ENCODE data around the gene CCDC80.

The CCDC80 gene, protein sequence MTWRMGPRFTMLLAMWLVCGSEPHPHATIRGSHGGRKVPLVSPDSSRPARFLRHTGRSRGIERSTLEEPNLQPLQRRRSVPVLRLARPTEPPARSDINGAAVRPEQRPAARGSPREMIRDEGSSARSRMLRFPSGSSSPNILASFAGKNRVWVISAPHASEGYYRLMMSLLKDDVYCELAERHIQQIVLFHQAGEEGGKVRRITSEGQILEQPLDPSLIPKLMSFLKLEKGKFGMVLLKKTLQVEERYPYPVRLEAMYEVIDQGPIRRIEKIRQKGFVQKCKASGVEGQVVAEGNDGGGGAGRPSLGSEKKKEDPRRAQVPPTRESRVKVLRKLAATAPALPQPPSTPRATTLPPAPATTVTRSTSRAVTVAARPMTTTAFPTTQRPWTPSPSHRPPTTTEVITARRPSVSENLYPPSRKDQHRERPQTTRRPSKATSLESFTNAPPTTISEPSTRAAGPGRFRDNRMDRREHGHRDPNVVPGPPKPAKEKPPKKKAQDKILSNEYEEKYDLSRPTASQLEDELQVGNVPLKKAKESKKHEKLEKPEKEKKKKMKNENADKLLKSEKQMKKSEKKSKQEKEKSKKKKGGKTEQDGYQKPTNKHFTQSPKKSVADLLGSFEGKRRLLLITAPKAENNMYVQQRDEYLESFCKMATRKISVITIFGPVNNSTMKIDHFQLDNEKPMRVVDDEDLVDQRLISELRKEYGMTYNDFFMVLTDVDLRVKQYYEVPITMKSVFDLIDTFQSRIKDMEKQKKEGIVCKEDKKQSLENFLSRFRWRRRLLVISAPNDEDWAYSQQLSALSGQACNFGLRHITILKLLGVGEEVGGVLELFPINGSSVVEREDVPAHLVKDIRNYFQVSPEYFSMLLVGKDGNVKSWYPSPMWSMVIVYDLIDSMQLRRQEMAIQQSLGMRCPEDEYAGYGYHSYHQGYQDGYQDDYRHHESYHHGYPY

GRCh38 chr3:112640930-112641801 is at the start of gene CCDC80:
TSS of gene CCDC80 (minus strand) at chr3:112641143. CDS start at chr3:112639905, 1,238 bp downstream.
- H3K4me1 ChIP-seq (ENCODE audit: control insufficient read depth, insufficient read depth, low read length): peaks cover 27% of the 10 kb centered on the region
- H3K4me3 ChIP-seq (ENCODE audit: low read length): peak within 1 kb of the TSS; percentile 66
- H3K27ac ChIP-seq (ENCODE audit: low read depth, low read length): peak within 1 kb of the TSS; percentile 86
- H3K9ac ChIP-seq (ENCODE audit: low read length): peak within 1 kb of the TSS; percentile 46
- no peaks in the 10 kb centered on the region for H3K36me3 ChIP-seq (ENCODE audit: control insufficient read depth, insufficient read depth, low read length)
- H3K27me3 ChIP-seq (ENCODE audit: control insufficient read depth, insufficient read depth, low read length): no peaks in the 10 kb centered on the region

- Histone ChIP-seq H3K27me3 (ENCODE audit: control insufficient read depth, insufficient read depth, low read length) (no peaks in the 10 kb centered on the region), H3K4me3 (ENCODE audit: low read length) (no peak overlapping the region), H3K4me1 (ENCODE audit: control insufficient read depth, insufficient read depth, low read length) (no peaks in the 10 kb centered on the region), H3K9ac (ENCODE audit: low read length) (no peak overlapping the region), H3K36me3 (ENCODE audit: control insufficient read depth, insufficient read depth, low read length) (no peaks in the 10 kb centered on the region), H3K27ac (ENCODE audit: low read depth, low read length) (no peak overlapping the region)
Measured at GRCh38 chr3:112689989-112690388, 49.0 kb upstream of the CCDC80 start.

GRCh38 chr3:112689385-112689784 is 48.4 kb upstream of the CCDC80 start:
- no peaks in the 10 kb centered on the region for H3K36me3 ChIP-seq (ENCODE audit: control insufficient read depth, insufficient read depth, low read length)
- H3K27me3 ChIP-seq (ENCODE audit: control insufficient read depth, insufficient read depth, low read length): no peaks in the 10 kb centered on the region
- H3K4me3 ChIP-seq (ENCODE audit: low read length): no peak overlapping the region
- no peak overlapping the region for H3K9ac ChIP-seq (ENCODE audit: low read length)
- H3K4me1 ChIP-seq (ENCODE audit: control insufficient read depth, insufficient read depth, low read length): no peaks in the 10 kb centered on the region
- H3K27ac ChIP-seq (ENCODE audit: low read depth, low read length): no peak overlapping the region

DNA sequence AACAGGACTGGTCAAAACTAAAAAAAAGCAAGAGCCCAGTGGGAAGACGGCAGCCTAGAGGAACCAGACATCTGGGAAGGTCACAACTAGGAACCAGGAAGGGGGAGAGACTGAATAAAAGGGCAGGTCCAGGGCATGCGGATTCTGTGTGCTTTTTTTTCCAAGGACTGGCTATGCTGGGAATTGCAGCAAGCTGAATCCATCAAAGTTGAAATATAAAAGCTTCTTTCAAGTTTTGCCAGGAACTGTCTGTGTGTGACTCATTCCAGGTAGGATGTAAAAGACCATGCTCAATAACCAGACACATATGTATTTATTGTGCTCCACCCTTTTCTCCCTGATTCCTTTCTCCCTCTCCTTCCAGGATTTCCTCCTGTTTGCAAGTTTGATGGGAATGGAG is 47.9 kb upstream of the CCDC80 start:
- Histone ChIP-seq H3K27me3 (ENCODE audit: control insufficient read depth, insufficient read depth, low read length) (no peaks in the 10 kb centered on the region), H3K27ac (ENCODE audit: low read depth, low read length) (no peak overlapping the region), H3K4me1 (ENCODE audit: control insufficient read depth, insufficient read depth, low read length) (no peaks in the 10 kb centered on the region), H3K36me3 (ENCODE audit: control insufficient read depth, insufficient read depth, low read length) (no peaks in the 10 kb centered on the region), H3K9ac (ENCODE audit: low read length) (no peak overlapping the region), H3K4me3 (ENCODE audit: low read length) (no peak overlapping the region)

GRCh38 chr3:112688085-112688769 is 47.3 kb upstream of the CCDC80 start:
- Histone ChIP-seq H3K27ac (ENCODE audit: low read depth, low read length) (no peak overlapping the region), H3K4me3 (ENCODE audit: low read length) (no peak overlapping the region), H3K9ac (ENCODE audit: low read length) (no peak overlapping the region), H3K27me3 (ENCODE audit: control insufficient read depth, insufficient read depth, low read length) (no peaks in the 10 kb centered on the region), H3K36me3 (ENCODE audit: control insufficient read depth, insufficient read depth, low read length) (no peaks in the 10 kb centered on the region), H3K4me1 (ENCODE audit: control insufficient read depth, insufficient read depth, low read length) (no peaks in the 10 kb centered on the region)

GRCh38 chr3:112687616-112688015 is 46.7 kb upstream of the CCDC80 start:
- H3K27ac ChIP-seq (ENCODE audit: low read depth, low read length): no peak overlapping the region
- no peak overlapping the region for H3K9ac ChIP-seq (ENCODE audit: low read length)
- no peaks in the 10 kb centered on the region for H3K27me3 ChIP-seq (ENCODE audit: control insufficient read depth, insufficient read depth, low read length)
- no peaks in the 10 kb centered on the region for H3K4me1 ChIP-seq (ENCODE audit: control insufficient read depth, insufficient read depth, low read length)
- H3K36me3 ChIP-seq (ENCODE audit: control insufficient read depth, insufficient read depth, low read length): no peaks in the 10 kb centered on the region
- no peak overlapping the region for H3K4me3 ChIP-seq (ENCODE audit: low read length)

DNA sequence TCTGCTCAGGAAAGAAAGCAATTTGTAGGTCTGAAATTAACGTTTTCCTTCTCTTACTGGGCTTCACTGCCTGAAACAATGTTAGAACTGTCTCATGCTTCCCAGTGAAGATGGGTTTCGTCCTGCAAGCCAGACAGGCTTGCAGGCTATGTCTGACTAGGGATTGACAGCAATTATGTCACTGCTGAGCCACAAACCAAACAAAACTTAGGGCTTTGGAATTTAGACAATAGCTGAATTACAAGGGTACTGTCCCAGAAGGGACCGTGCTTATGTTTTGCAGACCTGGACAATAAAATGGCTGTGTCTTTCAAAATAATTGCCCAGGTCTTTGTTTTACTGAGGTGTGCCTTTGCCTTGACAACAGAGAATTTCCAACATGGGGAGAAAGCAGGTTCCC is 46.3 kb upstream of the CCDC80 start:
- no peak overlapping the region for H3K4me3 ChIP-seq (ENCODE audit: low read length)
- H3K4me1 ChIP-seq (ENCODE audit: control insufficient read depth, insufficient read depth, low read length): no peaks in the 10 kb centered on the region
- H3K9ac ChIP-seq (ENCODE audit: low read length): no peak overlapping the region
- no peaks in the 10 kb centered on the region for H3K36me3 ChIP-seq (ENCODE audit: control insufficient read depth, insufficient read depth, low read length)
- H3K27me3 ChIP-seq (ENCODE audit: control insufficient read depth, insufficient read depth, low read length): no peaks in the 10 kb centered on the region
- no peak overlapping the region for H3K27ac ChIP-seq (ENCODE audit: low read depth, low read length)

- no peak overlapping the region for H3K4me3 ChIP-seq (ENCODE audit: low read length)
- H3K27ac ChIP-seq (ENCODE audit: low read depth, low read length): no peak overlapping the region
- no peak overlapping the region for H3K9ac ChIP-seq (ENCODE audit: low read length)
- no peaks in the 10 kb centered on the region for H3K27me3 ChIP-seq (ENCODE audit: control insufficient read depth, insufficient read depth, low read length)
- H3K36me3 ChIP-seq (ENCODE audit: control insufficient read depth, insufficient read depth, low read length): no peaks in the 10 kb centered on the region
- no peaks in the 10 kb centered on the region for H3K4me1 ChIP-seq (ENCODE audit: control insufficient read depth, insufficient read depth, low read length)
Measured at GRCh38 chr3:112685956-112686799, 45.2 kb upstream of the CCDC80 start.

DNA sequence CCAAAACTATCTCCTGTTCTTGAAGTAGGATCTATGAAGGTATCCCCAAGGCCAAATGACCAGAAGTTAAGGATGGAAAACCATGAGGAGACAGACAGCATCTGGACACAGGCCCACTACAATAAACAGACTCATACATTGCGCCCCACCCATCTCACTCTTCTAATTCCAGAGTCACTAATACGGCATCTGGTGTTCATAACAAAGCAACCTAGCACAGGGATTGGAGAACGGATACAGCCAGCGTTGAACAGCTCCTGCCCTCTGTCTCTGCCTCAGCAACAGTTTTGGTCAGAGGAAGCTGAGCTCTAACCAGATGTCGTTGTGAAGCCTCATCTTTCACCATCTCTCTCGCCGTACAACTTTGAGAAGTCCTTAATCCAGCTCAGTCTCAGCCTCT is 44.5 kb upstream of the CCDC80 start:
- H3K9ac ChIP-seq (ENCODE audit: low read length): no peak overlapping the region
- H3K4me1 ChIP-seq (ENCODE audit: control insufficient read depth, insufficient read depth, low read length): no peaks in the 10 kb centered on the region
- no peaks in the 10 kb centered on the region for H3K36me3 ChIP-seq (ENCODE audit: control insufficient read depth, insufficient read depth, low read length)
- no peaks in the 10 kb centered on the region for H3K27me3 ChIP-seq (ENCODE audit: control insufficient read depth, insufficient read depth, low read length)
- no peak overlapping the region for H3K27ac ChIP-seq (ENCODE audit: low read depth, low read length)
- H3K4me3 ChIP-seq (ENCODE audit: low read length): no peak overlapping the region

DNA sequence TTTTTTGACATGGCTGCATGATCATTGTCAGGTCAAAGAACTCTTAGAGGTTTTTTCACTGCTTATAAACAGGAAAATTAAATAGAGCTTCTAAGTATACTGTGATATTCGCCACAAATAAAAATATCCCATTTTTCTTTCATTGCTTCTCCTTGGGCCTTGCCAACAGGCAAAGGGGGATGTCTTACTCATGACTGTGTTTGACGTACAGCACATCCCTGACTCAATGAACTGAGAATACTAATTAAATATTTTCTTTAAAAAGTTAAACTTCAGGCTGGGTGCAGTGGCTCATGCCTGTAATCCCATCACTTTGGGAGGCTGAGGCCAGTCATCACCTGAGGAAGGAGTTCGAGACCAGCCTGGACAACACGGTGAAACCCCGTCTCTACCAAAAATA is 41.4 kb upstream of the CCDC80 start:
- Histone ChIP-seq H3K4me1 (ENCODE audit: control insufficient read depth, insufficient read depth, low read length) (no peaks in the 10 kb centered on the region), H3K4me3 (ENCODE audit: low read length) (no peak overlapping the region), H3K9ac (ENCODE audit: low read length) (no peak overlapping the region), H3K27ac (ENCODE audit: low read depth, low read length) (no peak overlapping the region), H3K27me3 (ENCODE audit: control insufficient read depth, insufficient read depth, low read length) (no peaks in the 10 kb centered on the region), H3K36me3 (ENCODE audit: control insufficient read depth, insufficient read depth, low read length) (no peaks in the 10 kb centered on the region)

GRCh38 chr3:112681822-112682325 is 40.9 kb upstream of the CCDC80 start:
- Histone ChIP-seq H3K4me3 (ENCODE audit: low read length) (no peak overlapping the region), H3K36me3 (ENCODE audit: control insufficient read depth, insufficient read depth, low read length) (no peaks in the 10 kb centered on the region), H3K27ac (ENCODE audit: low read depth, low read length) (no peak overlapping the region), H3K27me3 (ENCODE audit: control insufficient read depth, insufficient read depth, low read length) (no peaks in the 10 kb centered on the region), H3K9ac (ENCODE audit: low read length) (no peak overlapping the region), H3K4me1 (ENCODE audit: control insufficient read depth, insufficient read depth, low read length) (no peaks in the 10 kb centered on the region)

All from rectal smooth muscle tissue (tissue), 1 donor.